Stimulated activated CD4-positive, alpha-beta T cell treated with anti-CD3 and anti-CD28 coated beads, Interleukin-4, amount 100 ng/mL, for 4 hours (primary cell): Measurements from ENCODE around the gene FAM53B.

Experiments used
- DNase-seq, 2 experiments: peaks; one replicate each; pipeline ENCODE4 v3.0.0-alpha.2; 2020

The FAM53B gene

DNA sequence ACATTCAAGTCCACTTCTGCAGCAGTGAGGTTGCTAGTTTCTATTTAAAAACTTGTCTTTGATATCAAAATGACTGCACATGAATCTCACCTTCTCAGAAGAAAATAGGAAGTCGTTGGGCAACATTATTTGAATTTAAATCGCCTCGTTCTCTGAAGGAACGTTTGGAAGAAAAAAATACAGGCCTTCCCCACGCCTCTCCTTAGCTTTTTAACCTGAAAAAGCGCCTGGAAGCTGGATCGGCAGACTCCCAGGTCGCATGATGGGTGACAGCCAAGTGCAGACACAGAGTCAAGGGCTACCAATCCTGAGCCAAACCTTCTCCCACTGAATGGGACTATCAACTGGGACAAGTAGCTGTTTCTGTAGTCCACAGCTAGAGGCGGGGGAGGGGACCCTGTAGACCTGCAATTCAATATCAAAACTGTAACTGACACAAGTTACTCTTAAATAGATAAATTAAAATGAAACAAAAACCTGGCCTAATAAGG lies 2.2 kb downstream of the FAM53B start:
- no peak for DNase-seq

DNA sequence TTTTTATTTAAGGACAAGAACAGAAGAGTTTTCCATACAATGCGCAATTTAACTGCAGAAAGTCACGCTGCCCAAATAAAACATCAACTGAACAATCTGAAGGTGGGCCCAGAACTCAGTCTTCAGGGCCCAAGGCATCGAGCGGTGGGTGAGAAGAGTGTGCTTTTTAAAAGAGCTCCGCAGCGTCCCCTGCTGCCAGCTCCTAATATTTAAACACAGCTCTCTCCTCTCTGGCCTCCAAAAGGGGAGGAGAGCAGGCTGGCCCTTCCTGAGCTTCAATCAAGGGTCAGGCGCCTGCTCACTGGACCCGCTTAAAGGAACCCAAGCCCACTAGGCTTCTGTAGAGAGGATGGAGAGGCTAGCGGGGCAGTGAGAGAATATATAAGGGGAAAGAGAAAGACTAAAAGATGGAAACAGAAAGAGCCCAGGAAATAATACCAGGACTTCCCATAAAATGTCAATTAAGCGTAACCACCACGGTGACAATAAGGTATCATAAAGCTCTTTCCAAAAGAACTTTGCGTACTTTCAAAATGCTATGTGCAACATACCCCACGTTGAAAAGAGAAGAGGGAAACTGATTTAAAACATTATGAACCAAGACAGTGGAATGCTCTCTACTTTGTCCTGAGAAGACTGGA lies 2.8 kb downstream of the FAM53B start:
- peak; percentile 67 to 74 for DNase-seq

DNA sequence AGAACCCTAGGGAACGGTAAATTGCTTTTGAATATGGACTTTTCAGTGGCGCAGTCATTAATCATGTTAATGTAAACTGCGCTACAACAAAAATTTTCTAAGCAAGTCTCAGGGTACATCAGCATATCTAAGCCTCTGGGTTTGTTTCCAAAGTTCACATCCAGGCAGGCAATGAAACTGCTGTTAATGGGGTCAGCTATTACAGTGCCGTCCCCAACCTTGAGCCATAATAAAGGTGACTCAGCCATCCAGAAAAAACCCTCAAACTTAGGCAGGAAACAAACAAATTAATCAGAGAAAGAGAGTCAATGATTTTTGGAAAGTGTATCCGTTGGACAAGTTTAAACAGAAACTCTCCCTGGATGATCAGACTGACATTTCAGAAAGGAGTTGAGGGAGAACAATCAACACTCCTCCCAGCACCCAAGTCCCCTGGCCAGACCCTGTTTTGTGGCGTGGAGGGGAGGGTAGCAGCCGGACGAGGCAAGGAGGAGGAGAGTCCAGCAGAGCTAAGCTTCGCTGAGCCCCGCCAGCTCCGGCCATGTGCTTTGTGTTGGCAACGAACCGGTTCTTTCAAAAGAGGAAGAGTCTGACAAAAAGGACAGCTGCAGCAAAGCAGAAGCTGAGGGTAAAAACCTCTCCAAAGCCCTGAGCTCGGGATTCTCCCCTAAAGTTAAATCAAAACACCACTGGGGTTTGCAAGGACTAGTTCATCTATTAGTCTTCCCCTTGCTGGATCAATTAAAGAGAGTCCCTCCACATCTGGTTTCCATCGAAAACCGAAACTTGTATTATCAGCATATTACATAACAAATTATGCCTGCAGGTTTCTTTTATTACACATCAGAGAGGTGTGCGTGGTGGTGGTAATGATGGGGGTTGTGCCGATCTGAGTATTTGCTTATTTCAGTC lies 3.6 kb downstream of the FAM53B start:
- no peak for DNase-seq

DNA sequence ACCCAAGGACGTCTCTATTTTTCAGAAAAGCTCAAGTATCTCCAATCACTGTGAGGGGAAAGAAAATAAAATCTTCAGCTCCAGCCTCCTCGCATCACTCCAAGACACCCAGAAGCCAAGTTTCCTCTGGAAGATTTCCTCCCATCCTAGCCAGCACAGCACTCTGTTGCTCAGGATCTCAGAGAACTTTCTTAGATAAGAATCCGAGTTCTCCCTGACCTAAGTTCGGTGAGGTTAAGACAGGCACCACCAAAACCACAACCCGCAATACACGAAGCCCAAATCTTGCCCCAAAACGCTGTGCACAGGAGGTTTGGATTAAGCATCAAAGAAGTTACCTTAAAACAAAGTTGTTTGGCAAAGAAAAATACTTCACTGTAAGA lies 4.2 kb downstream of the FAM53B start:
- DNase-seq, result no peak

DNA sequence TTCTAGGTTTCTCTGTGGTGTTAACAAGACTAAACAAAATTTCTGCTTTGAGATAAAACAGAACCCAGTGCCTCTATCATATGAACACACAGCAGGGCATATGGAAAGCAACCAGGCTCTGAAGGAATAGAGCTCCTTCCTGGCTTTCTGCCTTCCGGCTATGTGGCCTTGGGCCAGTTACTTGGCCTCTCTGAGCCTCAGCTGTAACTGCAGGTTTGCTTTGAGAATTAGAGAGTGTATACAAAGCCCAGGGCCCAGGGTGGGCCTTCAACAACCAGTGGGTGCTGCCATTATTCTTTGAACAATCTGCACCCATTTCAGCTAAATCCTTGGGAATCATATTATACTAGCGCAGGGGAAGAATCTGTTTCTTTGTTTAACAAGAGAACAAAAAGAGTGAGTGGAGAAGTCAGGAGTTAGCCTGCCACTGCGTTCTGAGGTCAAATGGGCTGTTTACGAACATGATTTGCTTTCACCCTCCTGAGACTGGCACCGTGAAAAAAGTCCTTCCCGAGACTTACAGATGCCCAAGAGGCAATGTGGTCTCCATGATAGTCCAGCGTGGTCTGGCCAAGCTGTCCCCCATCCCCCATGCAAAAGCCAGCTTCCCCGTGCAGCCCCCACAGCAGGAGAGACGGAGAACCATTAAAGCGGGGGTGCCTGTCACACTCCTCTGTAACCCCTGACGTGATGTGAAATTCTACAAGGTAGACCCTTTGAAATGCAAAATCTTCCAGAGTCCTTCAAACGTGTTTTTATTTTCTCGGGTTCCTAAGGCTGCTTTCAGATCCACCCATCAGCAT lies 4.9 kb downstream of the FAM53B start:
- DNase-seq, result no peak

DNA sequence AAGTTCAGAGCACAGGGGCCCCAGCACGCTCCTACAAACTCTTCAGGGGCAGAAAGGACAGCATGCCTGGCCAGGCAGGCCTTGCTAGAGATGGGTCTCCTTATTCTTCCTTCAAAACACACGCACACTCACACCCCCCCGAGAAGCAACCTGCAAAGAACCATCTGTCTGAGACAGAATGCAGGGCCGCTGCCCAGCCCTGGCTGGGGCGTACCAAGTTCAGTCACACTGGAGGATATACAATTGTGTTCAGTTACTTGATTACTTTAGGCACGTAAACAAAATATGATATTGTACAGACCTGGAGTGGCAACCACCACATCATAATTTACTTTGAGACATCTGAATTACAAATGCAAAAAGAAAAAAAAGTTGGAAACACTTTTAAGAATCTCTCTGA lies 5.7 kb downstream of the FAM53B start:
- DNase-seq, result no peak

DNA sequence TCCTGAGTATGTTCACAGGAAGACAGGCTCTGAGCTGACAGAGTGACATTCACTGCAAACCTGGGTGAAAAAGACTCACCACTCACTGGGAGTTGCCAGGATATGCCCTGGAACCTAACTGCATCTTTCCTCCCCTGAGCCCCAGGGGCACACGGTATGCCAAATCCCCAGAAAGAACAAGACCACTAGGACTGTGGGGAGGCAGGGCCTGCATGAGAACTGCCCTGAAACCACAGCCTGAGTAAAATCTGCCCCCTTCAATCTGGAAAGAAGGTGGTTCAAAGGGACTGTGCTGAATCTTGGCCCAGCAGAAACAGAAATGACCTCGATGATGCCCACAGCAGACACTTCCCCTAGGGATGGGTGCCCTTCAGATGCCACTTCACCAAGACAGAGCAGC lies 6.5 kb downstream of the FAM53B start:
- no peak for DNase-seq

DNA sequence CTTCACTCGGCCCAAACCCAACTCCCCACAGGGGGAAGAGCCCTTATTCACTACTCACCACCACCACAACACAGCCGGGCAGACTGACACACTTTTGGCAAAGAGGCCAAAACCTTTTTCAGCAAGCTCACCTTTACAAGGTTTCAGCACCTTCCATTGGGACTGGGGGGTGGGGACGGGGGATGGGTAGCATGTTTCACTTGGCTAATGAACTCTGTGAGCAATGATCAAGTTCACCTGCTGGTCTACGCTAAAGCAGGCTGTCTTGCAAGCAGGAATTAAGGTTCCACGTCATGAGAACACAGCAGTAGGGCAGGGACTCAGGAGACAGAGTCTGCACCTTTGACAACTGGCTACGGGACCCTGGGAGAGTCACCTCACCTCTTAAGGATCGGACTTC lies 7.0 kb downstream of the FAM53B start:
- DNase-seq, result no peak

DNA sequence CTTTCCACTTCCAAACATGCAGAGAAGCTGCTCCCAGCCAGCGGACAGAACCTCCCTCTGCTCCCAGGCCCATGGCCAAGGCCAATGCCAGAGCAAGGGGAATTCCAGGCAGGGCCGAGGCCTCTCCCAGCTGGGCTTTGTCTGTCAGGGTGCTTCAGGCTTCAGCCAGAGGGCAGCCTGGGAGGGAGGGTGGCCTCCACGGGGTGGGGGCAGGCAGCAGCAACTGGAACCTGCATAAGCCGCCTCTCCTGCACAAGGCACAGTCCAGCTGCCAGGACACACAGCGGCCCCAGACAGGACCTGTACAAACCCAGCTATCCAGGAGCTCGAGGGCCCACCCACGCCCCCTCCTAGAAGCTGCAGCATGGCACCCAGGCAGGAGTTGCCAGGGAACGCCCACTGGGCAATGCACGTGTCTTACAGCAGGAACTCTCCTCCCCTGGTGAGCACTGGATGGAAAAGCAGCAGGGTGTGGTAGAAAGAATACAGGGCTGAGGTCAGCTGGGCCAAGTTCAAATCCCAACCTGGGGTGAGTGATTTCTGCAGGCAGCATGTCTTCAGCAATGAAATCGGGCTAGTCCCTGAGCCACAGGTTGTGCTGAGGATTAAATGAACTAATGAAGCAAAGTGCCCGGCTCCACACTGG lies 7.6 kb downstream of the FAM53B start:
- no peak for DNase-seq

DNA sequence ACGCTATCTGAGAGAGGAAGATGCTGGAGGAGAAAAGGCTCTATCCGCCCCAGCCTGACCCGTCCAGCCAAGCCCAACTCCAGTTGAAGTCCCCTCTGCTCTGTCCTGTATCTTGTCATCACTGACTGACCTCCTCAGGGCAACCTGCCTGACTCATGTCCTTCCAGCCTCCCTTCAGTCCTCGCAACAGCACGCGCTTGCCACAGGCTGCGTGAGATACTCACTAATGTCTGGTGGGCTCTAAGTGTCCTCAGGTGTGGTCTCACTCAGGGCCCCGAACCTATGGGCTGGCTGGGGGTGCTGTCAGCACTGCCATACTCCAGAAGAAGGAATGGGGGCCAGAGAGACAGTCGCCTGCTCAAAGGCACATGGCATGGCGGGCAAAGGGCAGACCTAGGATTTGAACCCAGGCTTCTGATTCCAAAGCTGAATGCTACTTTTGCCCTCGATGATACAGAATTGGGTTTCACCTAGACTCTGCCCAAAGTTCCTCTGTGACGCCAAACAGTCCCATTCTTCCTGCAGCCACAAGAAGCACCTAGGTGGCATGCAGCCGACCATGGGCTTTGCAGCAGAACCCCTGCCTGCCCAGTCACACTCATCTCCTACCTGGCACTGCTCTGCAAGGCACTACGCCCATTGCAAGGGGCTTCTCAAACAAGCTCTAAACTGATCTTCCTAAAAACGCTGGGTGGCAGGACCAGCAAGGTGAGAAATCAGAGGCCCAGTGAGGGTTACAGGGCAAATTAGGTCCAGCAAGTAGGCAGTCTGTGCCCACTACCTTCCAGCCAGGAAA lies 8.5 kb downstream of the FAM53B start:
- no peak for DNase-seq

DNA sequence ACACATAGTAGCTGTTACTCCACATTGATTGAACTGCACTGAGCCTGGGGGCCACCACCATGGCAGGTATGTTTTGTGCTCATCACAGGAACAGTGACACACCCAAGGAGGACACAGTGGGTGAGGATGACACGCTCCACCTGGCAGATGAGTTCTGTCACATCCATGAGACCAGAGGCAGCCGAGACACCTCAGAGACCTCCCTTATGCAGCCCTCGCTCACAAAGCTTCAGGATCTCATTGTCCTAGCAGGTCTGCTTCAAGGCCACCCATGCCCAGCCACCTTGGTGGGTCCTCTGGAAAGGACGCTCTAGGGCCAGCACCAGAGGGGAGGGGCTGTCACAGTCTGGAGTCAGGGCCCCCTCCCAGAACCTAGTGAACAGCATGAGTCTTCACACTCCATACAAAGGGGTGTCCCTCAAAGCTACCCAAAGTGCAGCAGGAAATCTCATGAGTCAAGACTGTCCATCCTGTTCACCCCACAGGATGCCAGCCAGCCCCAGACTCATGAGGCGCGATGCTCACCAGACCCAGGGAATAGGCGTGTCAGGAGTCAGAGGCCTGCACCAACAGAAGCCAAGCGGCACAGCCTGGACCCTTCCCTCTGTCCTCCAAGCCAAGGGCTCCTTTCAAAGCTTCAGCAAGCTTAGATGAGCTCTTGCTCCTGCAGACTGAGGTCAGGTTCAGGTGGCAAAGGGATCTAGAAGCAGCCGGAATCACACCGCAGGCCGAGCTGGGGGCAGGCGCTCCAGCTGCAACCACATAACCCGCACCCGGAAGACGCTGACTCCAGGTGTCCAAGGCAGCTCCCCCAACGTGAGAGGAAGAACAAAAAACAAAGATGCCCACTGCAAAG lies 9.6 kb downstream of the FAM53B start:
- DNase-seq, result no peak

DNA sequence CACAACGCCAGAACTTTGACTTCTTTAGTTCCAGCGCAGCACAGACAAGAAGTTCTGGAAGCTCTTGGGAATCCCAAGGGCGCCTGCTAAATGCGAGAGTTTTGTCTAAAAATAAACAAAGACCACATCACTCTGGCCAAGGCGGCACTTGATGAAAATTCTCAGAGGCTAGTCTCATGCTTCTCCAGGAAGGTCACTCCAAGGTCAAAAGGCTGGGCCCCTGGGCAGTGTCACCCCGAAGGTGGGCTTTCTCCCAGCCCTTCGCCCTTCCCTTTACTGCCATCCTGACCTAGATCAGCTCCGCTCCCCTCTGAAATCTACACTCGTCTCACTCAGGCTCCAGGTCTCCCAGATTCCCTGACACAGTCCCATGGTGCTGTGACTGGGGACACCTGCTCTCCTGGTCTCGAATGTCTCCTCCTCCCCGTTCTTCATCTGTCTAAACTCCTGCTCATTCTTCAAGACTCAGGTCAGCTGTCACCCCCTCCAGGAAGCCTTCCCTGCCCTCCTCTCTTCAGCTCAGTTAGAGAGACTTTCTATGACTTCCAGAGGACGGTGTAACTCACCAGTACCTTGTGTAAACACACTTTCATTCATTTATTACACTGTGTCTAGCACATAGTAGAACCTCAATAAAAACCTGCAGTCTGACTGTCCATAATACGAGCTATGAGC lies 10.5 kb downstream of the FAM53B start:
- no peak for DNase-seq

DNA sequence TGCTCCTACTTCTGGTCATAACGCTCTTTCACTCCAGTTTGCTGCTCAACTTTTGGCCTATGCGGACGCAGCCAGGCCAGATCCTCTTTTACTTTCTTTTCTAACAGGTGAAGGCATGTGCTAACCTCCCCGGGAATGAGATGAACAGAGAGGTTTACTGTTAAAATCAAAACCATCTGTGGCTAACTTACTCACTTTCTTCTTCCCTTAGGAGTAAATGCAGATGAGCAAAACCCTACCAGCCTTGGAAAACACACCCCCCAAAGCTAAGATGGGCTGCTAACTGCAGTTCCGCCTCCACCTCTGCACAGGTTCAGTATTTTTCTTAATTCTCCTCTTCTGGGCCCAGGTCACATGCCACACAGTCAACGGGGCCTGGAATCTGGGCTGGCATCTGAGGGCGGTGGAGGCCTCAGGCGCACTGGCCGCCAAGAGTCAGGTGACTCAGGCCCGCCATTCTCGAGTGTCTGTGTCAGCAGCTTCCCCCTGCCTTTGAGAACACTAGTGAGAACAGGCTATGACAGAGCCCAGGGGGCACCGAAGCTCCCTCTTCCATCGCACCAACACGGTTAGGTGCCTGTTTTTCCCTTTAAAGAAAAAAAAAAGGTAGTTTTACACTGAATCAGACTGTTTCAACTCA lies 11.1 kb downstream of the FAM53B start:
- DNase-seq, result peak; percentile 55

DNA sequence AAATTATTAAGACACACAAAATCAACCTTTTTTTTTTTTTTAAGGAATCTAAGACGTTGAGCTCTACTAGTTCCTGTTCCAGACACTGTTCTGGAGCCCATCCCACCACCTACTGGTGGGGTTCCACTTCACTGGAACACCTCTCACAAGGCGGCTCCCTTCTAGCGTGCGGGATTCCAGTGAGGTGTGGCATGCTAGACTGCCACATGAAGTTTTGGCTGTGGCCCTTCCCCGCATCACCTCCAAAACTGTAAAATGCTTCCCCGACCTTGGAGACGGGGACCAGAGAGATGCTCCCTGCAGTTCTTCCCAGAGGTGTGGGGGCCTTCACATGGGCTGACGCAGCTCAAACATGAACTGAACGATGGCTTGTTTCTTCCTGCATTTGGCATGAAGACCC lies 12.6 kb downstream of the FAM53B start:
- DNase-seq, result no peak

DNA sequence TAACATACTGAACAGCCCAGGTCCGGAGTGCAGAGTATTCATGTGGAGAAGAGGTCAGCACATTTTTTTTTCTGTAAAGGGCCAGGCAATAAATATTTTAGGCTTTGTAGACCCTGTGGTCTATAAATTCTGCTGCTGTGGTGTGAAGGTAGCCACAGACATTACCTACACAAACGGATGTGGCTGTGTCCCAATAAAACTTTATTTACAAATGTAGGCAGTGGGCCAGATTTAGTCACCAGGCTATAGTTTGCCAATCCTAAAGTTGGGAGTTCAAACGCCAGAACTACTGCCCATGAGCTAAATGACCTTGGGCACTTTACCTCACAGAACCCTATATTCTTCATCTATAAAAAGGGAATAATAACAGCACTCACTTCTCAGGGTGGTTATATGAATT lies 13.4 kb downstream of the FAM53B start:
- no peak for DNase-seq

DNA sequence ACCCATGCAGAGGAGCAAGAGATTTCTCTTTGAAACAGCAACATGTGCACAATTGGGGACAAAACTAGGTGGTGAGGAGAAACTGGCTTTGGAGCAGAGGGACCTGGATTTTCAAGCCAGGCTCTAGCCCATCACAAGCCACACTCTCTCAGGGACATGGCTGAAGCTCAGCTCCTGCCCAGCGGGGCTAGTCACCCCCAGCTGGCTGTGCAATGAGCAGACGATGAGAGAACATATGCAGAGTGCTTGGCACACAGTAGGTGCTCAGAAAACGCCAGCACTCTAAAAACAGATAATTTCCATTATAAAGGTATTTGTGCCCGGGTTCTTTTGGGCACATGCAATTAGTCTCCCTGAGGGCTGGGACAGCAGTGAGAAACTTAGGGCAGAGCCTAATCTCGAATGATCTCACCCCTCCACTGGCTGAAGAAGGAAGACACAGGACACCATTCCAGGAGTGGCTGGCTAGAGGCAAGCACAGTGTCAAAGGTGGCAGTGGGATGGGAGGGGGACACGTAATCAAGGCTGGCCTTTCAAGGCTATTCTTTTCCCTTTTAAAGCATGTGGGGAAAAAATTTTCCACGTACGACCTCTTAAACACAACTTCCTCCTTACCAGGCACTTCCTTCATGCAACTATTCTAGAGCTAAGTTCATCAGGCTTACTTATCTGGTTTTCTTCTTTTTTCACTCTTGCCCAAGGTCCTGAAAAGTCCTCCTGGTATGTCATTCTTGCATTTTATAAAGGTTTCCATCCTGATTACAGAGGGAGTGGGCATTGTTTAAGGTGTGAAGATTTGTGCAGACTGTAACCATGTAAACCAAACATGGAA lies 15.1 kb downstream of the FAM53B start:
- DNase-seq, result no peak

DNA sequence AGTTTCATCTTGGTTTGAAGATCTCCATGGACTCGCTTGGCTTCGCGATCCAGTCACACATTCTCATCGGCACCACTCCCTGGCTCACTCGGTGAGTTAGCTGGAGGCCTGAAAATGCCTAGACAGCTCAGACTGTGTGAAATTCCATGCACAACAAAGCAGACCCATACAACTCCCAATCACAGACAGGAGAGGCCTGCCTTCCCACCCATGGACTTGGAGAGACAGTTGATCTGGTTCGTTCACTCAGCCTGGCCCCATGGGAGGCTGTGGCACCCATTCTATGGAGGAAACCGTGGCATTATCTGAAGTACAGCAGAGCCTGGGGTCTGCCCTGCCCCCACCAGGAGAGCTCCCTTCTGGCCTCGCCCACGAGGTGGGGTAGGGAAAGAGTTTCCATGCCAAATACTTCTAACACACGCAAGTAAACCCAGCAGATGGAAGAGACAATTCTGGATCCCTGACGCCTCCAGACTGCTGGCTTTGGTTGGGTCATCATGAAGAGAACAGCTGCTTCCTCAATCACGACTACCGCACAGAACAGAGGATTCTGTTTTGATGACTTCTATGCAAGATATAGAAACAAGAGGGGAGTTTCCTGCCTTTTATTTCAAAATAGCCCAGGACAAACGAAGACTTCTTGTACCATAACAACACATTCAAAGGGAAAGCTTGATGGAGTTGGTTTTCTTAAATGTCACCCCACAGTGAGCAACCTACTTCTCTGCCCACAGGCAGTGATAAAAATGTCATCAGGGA lies 15.9 kb downstream of the FAM53B start:
- no peak for DNase-seq

DNA sequence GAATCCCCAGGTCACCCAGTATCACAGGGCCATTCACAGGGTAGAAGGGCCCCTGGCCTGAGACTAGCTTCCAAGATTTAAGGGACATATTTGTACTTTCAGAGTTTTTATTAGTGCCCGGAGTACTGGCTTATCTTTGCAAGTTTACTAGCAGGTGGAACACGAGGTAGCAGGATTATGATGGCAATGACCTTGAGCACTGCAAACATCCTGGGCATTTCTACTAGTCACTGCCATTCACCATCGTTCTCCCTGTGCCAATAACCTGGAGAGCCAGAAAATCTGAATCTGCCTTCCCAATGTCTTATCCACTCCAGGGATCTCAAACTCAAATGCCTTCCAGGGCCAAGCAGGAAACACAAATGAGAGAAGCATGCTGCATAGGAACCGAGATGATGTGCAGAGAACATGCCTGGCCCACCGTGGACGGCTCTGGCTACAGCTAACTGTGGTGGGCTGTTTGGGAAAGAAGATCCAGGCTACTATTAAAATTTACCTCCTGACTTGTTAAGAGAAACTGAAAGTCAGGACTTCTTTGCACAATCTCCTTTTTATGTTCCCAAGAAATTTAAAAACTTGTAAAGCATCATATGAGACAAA lies 16.7 kb downstream of the FAM53B start:
- DNase-seq, result no peak
